ENCODE measurements around the gene C6orf52.

GRCh38 chr6:10742251-10742650 lies 47.8 kb upstream of the C6orf52 start:
- TF ChIP-seq ZNF274 (IDR thresholded peaks at IDR 0.05; ENCODE audit: low read depth, low read length) (no peak), POLR2AphosphoS5 (IDR thresholded peaks at IDR 0.05; ENCODE audit: low read depth, low read length) (no peak), EGR1 (IDR thresholded peaks at IDR 0.05; ENCODE audit: low read depth) (no peak), SP1 (IDR thresholded peaks at IDR 0.05; ENCODE audit: low read depth) (no peak), POLR2A (IDR thresholded peaks at IDR 0.05; ENCODE audit: borderline replicate concordance, extremely low read depth, insufficient read depth, insufficient read length) (no peak), REST (IDR thresholded peaks at IDR 0.05; ENCODE audit: low read depth) (no peak), CEBPB (IDR thresholded peaks at IDR 0.05; ENCODE audit: low read depth) (no peak), TCF7L2 (IDR thresholded peaks at IDR 0.05; ENCODE audit: borderline replicate concordance, extremely low read depth, insufficient read depth, insufficient read length) (no peak), YY1 (IDR thresholded peaks at IDR 0.05; ENCODE audit: extremely low read depth, insufficient replicate concordance, low read depth, low read length) (no peak), EZH2phosphoT487 (IDR thresholded peaks at IDR 0.05; ENCODE audit: borderline replicate concordance) (no peak), EZH2 (IDR thresholded peaks at IDR 0.05) (no peak)
- TF ChIP-seq, protein P1, sequence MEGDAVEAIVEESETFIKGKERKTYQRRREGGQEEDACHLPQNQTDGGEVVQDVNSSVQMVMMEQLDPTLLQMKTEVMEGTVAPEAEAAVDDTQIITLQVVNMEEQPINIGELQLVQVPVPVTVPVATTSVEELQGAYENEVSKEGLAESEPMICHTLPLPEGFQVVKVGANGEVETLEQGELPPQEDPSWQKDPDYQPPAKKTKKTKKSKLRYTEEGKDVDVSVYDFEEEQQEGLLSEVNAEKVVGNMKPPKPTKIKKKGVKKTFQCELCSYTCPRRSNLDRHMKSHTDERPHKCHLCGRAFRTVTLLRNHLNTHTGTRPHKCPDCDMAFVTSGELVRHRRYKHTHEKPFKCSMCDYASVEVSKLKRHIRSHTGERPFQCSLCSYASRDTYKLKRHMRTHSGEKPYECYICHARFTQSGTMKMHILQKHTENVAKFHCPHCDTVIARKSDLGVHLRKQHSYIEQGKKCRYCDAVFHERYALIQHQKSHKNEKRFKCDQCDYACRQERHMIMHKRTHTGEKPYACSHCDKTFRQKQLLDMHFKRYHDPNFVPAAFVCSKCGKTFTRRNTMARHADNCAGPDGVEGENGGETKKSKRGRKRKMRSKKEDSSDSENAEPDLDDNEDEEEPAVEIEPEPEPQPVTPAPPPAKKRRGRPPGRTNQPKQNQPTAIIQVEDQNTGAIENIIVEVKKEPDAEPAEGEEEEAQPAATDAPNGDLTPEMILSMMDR (IDR thresholded peaks at IDR 0.05 in 2 of 3, conservative IDR thresholded peaks at IDR 0.05 in 1 of 3; ENCODE audit: borderline replicate concordance in 1 of 3, insufficient read depth in 1 of 3, low read depth in 2 of 3, low read length in 2 of 3): no peak
- TF ChIP-seq, protein P2, sequence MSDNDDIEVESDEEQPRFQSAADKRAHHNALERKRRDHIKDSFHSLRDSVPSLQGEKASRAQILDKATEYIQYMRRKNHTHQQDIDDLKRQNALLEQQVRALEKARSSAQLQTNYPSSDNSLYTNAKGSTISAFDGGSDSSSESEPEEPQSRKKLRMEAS (IDR thresholded peaks at IDR 0.05): no peak

Data from HCT116 (cell line).